ENCODE data around the gene SP1. TPM values are rescaled to one million over a fixed set of nuclear protein-coding genes. Genes with fewer than 3 reads are reported as not detected.
"Not testable (repeated sequence)": the region's sequence is repeated elsewhere in the genome, so short reads cannot be mapped to it uniquely, and the experiment has no call there.

Gene SP1
- total and polyA plus RNA-seq, 2 experiments from 2014 or later, result 11.1 to 68.4 TPM

- not testable (repeated sequence) for H3K4me3 ChIP-seq; DNase-seq (ENCODE audit: low spot score); H3K4me3 Mint-ChIP-seq; H4K20me1 ChIP-seq (replicated peaks; ENCODE audit: insufficient read depth); H3K27ac ChIP-seq (ENCODE audit: low read depth); H3K27me3 ChIP-seq (ENCODE audit: insufficient read depth); H3K9me3 Mint-ChIP-seq; H3K36me3 ChIP-seq (ENCODE audit: insufficient read depth); H2AFZ ChIP-seq; H3K9me2 ChIP-seq (ENCODE audit: insufficient read depth); H3K27ac Mint-ChIP-seq; H3K4me2 ChIP-seq; ATAC-seq
- peaks cover 23% of the 10 kb centered on the region for H3K79me2 ChIP-seq (replicated peaks; ENCODE audit: insufficient read depth)
- peaks cover 19% of the 10 kb centered on the region for H3K4me1 Mint-ChIP-seq
- peaks cover 27% of the 10 kb centered on the region for H3K4me1 ChIP-seq (ENCODE audit: insufficient read depth)
- peaks cover 12% of the 10 kb centered on the region for H3K27me3 Mint-ChIP-seq (ENCODE audit: insufficient read depth, low read depth, poor library complexity)
- peaks cover 12% of the 10 kb centered on the region; the same call in 1 of the 2 replicates for H3F3A ChIP-seq (replicated peaks; ENCODE audit: low read depth)
- peaks cover 16% of the 10 kb centered on the region for H3K36me3 Mint-ChIP-seq (ENCODE audit: low read depth)
Observed at GRCh38 chr12:53439582-53439981, 59.6 kb downstream of the SP1 start.

- H3K79me2 ChIP-seq (replicated peaks; ENCODE audit: insufficient read depth), result peaks cover 33% of the 10 kb centered on the region
- H4K20me1 ChIP-seq (replicated peaks; ENCODE audit: insufficient read depth), result peaks cover 11% of the 10 kb centered on the region
- Mint-ChIP-seq H3K9me3 (no peaks in the 10 kb centered on the region; the same call in 2 of the 3 replicates), H3K4me3 (peak within 1 kb of the TSS; percentile 90), H3K27me3 (ENCODE audit: insufficient read depth, low read depth, poor library complexity) (peaks cover 10% of the 10 kb centered on the region), H3K36me3 (ENCODE audit: low read depth) (peaks cover 31% of the 10 kb centered on the region), H3K4me1 (peaks cover 21% of the 10 kb centered on the region), H3K27ac (peak within 1 kb of the TSS; percentile 96)
- H3K4me2 ChIP-seq, result peak within 1 kb of the TSS; percentile 82
- peaks cover 21% of the 10 kb centered on the region for H3K36me3 ChIP-seq (ENCODE audit: insufficient read depth)
- H3F3A ChIP-seq (replicated peaks; ENCODE audit: low read depth), result peaks cover 16% of the 10 kb centered on the region; the same call in 1 of the 2 replicates
- ATAC-seq (peak; percentile 98), DNase-seq (ENCODE audit: low spot score) (peak; percentile 100)
- no peaks in the 10 kb centered on the region for H3K9me2 ChIP-seq (ENCODE audit: insufficient read depth)
- peak within 1 kb of the TSS; percentile 83 for H2AFZ ChIP-seq
- peak within 1 kb of the TSS; percentile 73 for H3K4me3 ChIP-seq
- peak within 1 kb of the TSS; percentile 97 for H3K27ac ChIP-seq (ENCODE audit: low read depth)
- H3K4me1 ChIP-seq (ENCODE audit: insufficient read depth), result peaks cover 28% of the 10 kb centered on the region
- H3K27me3 ChIP-seq (ENCODE audit: insufficient read depth), result no peaks in the 10 kb centered on the region
- peak; percentile 94 for TF ChIP-seq POLR2AphosphoS5 (IDR thresholded peaks at IDR 0.05; ENCODE audit: low read depth)
- no peak for TF ChIP-seq JUNB (IDR thresholded peaks at IDR 0.05; ENCODE audit: unreplicated experiment)
- TF ChIP-seq CREB1 (CRISPR knock-in tag; IDR thresholded peaks at IDR 0.05; ENCODE audit: low read depth), result peak; percentile 29; the same call in 1 of the 2 replicates
Observed at GRCh38 chr12:53441040-53441833, 61.3 kb downstream of the SP1 start, which contains the start of gene PRR13. Gene PRR13 (plus strand): TSS chr12:53441734. CDS start chr12:53442715, 981 bp downstream.

- H3K4me3 Mint-ChIP-seq, result peak overlapping the region; percentile 18; the same call in 1 of the 3 replicates
- peaks cover 21% of the 10 kb centered on the region for H3K4me1 Mint-ChIP-seq
- no peaks in the 10 kb centered on the region; the same call in 2 of the 3 replicates for H3K9me3 Mint-ChIP-seq
- Histone ChIP-seq H2AFZ (no peak overlapping the region), H3F3A (replicated peaks; ENCODE audit: low read depth) (peaks cover 16% of the 10 kb centered on the region; the same call in 1 of the 2 replicates), H4K20me1 (replicated peaks; ENCODE audit: insufficient read depth) (peaks cover 11% of the 10 kb centered on the region), H3K79me2 (replicated peaks; ENCODE audit: insufficient read depth) (peaks cover 33% of the 10 kb centered on the region), H3K27ac (ENCODE audit: low read depth) (peak overlapping the region; percentile 22), H3K27me3 (ENCODE audit: insufficient read depth) (no peaks in the 10 kb centered on the region), H3K9me2 (ENCODE audit: insufficient read depth) (no peaks in the 10 kb centered on the region), H3K4me2 (peak overlapping the region; percentile 73), H3K4me1 (ENCODE audit: insufficient read depth) (peaks cover 28% of the 10 kb centered on the region), H3K36me3 (ENCODE audit: insufficient read depth) (peaks cover 26% of the 10 kb centered on the region), H3K4me3 (peak overlapping the region; percentile 73; the same call in 1 of the 2 replicates)
- H3K27ac Mint-ChIP-seq, result peak overlapping the region; percentile 56
- peaks cover 11% of the 10 kb centered on the region for H3K27me3 Mint-ChIP-seq (ENCODE audit: insufficient read depth, low read depth, poor library complexity)
- peaks cover 46% of the 10 kb centered on the region for H3K36me3 Mint-ChIP-seq (ENCODE audit: low read depth)
- DNase-seq (ENCODE audit: low spot score), result peak; percentile 60
- ATAC-seq, result no peak
- no peak for TF ChIP-seq REST (IDR thresholded peaks at IDR 0.05; ENCODE audit: unreplicated experiment)
- TF ChIP-seq POLR2AphosphoS5 (IDR thresholded peaks at IDR 0.05; ENCODE audit: low read depth), result no peak
- no peak for TF ChIP-seq EZH2phosphoT487 (IDR thresholded peaks at IDR 0.05; ENCODE audit: unreplicated experiment)
- no peak for TF ChIP-seq CTCF (conservative IDR thresholded peaks at IDR 0.05; ENCODE audit: low read depth in 2 of 2)
- TF ChIP-seq ETS1 (IDR thresholded peaks at IDR 0.05), result no peak
- TF ChIP-seq CREB1 (CRISPR knock-in tag; IDR thresholded peaks at IDR 0.05; ENCODE audit: low read depth), result no peak
- TF ChIP-seq ZNF331 (CRISPR knock-in tag; IDR thresholded peaks at IDR 0.05; ENCODE audit: low read depth), result no peak
- TF ChIP-seq JUNB (IDR thresholded peaks at IDR 0.05; ENCODE audit: unreplicated experiment), result no peak
- no peak for TF ChIP-seq EZH2 (IDR thresholded peaks at IDR 0.05; ENCODE audit: low read depth, unreplicated experiment)
- TF ChIP-seq STAT1 (IDR thresholded peaks at IDR 0.05; ENCODE audit: unreplicated experiment), result no peak
- no peak for TF ChIP-seq NANOG (IDR thresholded peaks at IDR 0.05; ENCODE audit: borderline replicate concordance)
- TF ChIP-seq ZNF114 (CRISPR knock-in tag; IDR thresholded peaks at IDR 0.05), result no peak
Observed at GRCh38 chr12:53443955-53444354, 64.0 kb downstream of the SP1 start.

Data from GM23338 (cell line).